ENCODE measurements around the gene PPARA. TPM values are rescaled to one million over a fixed set of nuclear protein-coding genes. Genes with fewer than 3 reads are reported as not detected.

PPARA gene
- total and polyA plus RNA-seq, 9 of the 15 experiments (the other 6 are each of a cell fraction or from before 2014, with no cell fraction given): 0.64 to 5.3 (median 3.5) TPM

- Histone ChIP-seq H3K4me1 (replicated peaks in 1 of 2; ENCODE audit: control insufficient read depth in 2 of 2, insufficient read depth in 2 of 2, low read length in 2 of 2) (peaks cover 9 to 12% of the 10 kb centered on the region in 2 experiments; a peak in 3 of 5 replicates), H3K4me3 (no peak overlapping the region), H3K9me1 (ENCODE audit: control insufficient read depth, insufficient read depth, low read length) (no peaks in the 10 kb centered on the region), H3K4me2 (ENCODE audit: insufficient read depth, low read length) (no peak overlapping the region), H3K27ac (ENCODE audit: extremely low read depth, low read depth, low read length) (no peak overlapping the region), H3K79me2 (ENCODE audit: control insufficient read depth, insufficient read depth, low read length) (no peaks in the 10 kb centered on the region), H3K27me3 (ENCODE audit: control insufficient read depth in 2 of 2, insufficient read depth in 2 of 2, low read length in 2 of 2) (no peaks in the 10 kb centered on the region), H3K9me3 (replicated peaks; ENCODE audit: control insufficient read depth, insufficient read depth, low read depth, low read length) (no peaks in the 10 kb centered on the region), H4K20me1 (replicated peaks; ENCODE audit: control insufficient read depth, insufficient read depth, low read length) (no peaks in the 10 kb centered on the region), H2AFZ (ENCODE audit: low read depth, low read length) (no peak overlapping the region), H3K9ac (ENCODE audit: insufficient read depth in 1 of 2, low read depth in 2 of 2, low read length in 2 of 2) (no peak overlapping the region), H3K36me3 (ENCODE audit: control insufficient read depth, insufficient read depth, low read length) (no peaks in the 10 kb centered on the region)
- TF ChIP-seq NR2C2 (CRISPR knock-in tag; IDR thresholded peaks at IDR 0.05): no peak
- TF ChIP-seq NR2C2 (tag; IDR thresholded peaks at IDR 0.05): no peak
- no peak for TF ChIP-seq SMC3 (conservative IDR thresholded peaks at IDR 0.05; ENCODE audit: insufficient read depth, low read depth, low read length)
- TF ChIP-seq XRCC4 (IDR thresholded peaks at IDR 0.05; ENCODE audit: extremely low read depth, insufficient read depth, insufficient read length): no peak
- ChIA-PET POLR2A (no interaction called here), CTCF (ENCODE audit: low intra/inter-chr PET ratio) (no interaction called here)
- in situ Hi-C loops (cut with MboI): no loop called here
- no TSS peak for BruUV-seq (replicated peaks)
- intact Hi-C loops (cut with micrococcal nuclease): no loop called here
- DNase-seq (ENCODE audit: extremely low read depth in 1 of 4, low spot score in 3 of 4): no peak
- FAIRE-seq: no peak
- 52% methylated on average over 8 of the region's 8 CpGs for WGBS (ENCODE audit: insufficient coverage, low coverage, missing lambda C conversion rate)
- no peak for ATAC-seq
Observed at GRCh38 chr22:46196278-46196677, 46.0 kb downstream of the PPARA start.

GRCh38 chr22:46198274-46198673, 47.9 kb downstream of the PPARA start:
- ATAC-seq (no peak), DNase-seq (ENCODE audit: extremely low read depth in 1 of 4, low spot score in 3 of 4) (no peak), FAIRE-seq (no peak)
- Histone ChIP-seq H3K9ac (ENCODE audit: insufficient read depth in 1 of 2, low read depth in 2 of 2, low read length in 2 of 2) (no peak overlapping the region), H4K20me1 (replicated peaks; ENCODE audit: control insufficient read depth, insufficient read depth, low read length) (no peaks in the 10 kb centered on the region), H3K4me2 (ENCODE audit: insufficient read depth, low read length) (no peak overlapping the region), H3K27me3 (ENCODE audit: control insufficient read depth in 2 of 2, insufficient read depth in 2 of 2, low read length in 2 of 2) (no peaks in the 10 kb centered on the region), H3K36me3 (ENCODE audit: control insufficient read depth, insufficient read depth, low read length) (no peaks in the 10 kb centered on the region), H2AFZ (ENCODE audit: low read depth, low read length) (no peak overlapping the region), H3K27ac (ENCODE audit: extremely low read depth, low read depth, low read length) (no peak overlapping the region), H3K79me2 (ENCODE audit: control insufficient read depth, insufficient read depth, low read length) (no peaks in the 10 kb centered on the region), H3K4me3 (no peak overlapping the region), H3K9me1 (ENCODE audit: control insufficient read depth, insufficient read depth, low read length) (no peaks in the 10 kb centered on the region), H3K9me3 (replicated peaks; ENCODE audit: control insufficient read depth, insufficient read depth, low read depth, low read length) (no peaks in the 10 kb centered on the region), H3K4me1 (replicated peaks in 1 of 2; ENCODE audit: control insufficient read depth in 2 of 2, insufficient read depth in 2 of 2, low read length in 2 of 2) (peaks cover 8 to 9% of the 10 kb centered on the region in 2 experiments; a peak in 3 of 5 replicates)
- ChIA-PET POLR2A (no interaction called here), CTCF (ENCODE audit: low intra/inter-chr PET ratio) (no interaction called here)
- intact Hi-C loops (cut with micrococcal nuclease) (no loop called here), in situ Hi-C loops (cut with MboI) (no loop called here)
- BruUV-seq (replicated peaks): no TSS peak
- 87% methylated on average over 8 of the region's 18 CpGs for WGBS (ENCODE audit: insufficient coverage, low coverage, missing lambda C conversion rate)
- no peak for TF ChIP-seq ZNF518B (CRISPR knock-in tag; IDR thresholded peaks at IDR 0.05)
- 0 out of 2 replicates have a peak, but pooled peaks have one; percentile 12 for TF ChIP-seq CEBPG (CRISPR knock-in tag; IDR thresholded peaks at IDR 0.05)
- TF ChIP-seq CEBPG (tag; conservative IDR thresholded peaks at IDR 0.05 in 1 of 2, IDR thresholded peaks at IDR 0.05 in 1 of 2): peak in 1 of 2 experiments; percentile 67; a peak in 2 of 4 replicates
- TF ChIP-seq ZNF280B (CRISPR knock-in tag; IDR thresholded peaks at IDR 0.05): no peak
- TF ChIP-seq ZBTB7A (IDR thresholded peaks at IDR 0.05; ENCODE audit: borderline replicate concordance, control insufficient read depth, low read depth, low read length): no peak
- TF ChIP-seq ZNF24 (IDR thresholded peaks at IDR 0.05): no peak
- TF ChIP-seq OTX1 (CRISPR knock-in tag; IDR thresholded peaks at IDR 0.05): no peak
- TF ChIP-seq CHD4 (IDR thresholded peaks at IDR 0.05; ENCODE audit: insufficient read depth, insufficient replicate concordance, low read depth, low read length, poor library complexity, severe bottlenecking): no peak

All from K562 (cell line).